Stomach (tissue), 9 donors: ENCODE results near the gene KCNIP4. TPM values are rescaled to one million over a fixed set of nuclear protein-coding genes. Genes with fewer than 3 reads are reported as not detected.

ENCODE experiments used
- DNase-seq, 2 donors: peaks; one replicate each; pipeline versions ENCODE4 v3.0.0 to v3.0.0-alpha.2; 2013 to 2019
- H3K27ac ChIP-seq, 5 donors: fragments of 200-600 bp in 4 of 5; sonication (generic) in 4 of 5; one replicate each; pipeline ENCODE4 v1.5.1; 2013 to 2019; ENCODE audit warnings: mild to moderate bottlenecking in 1 of 5, moderate library complexity in 1 of 5
- H3K27me3 ChIP-seq, 3 donors: fragments of 200-600 bp; sonication (generic); one replicate each; pipeline ENCODE4 v1.5.1; 2017 to 2019; ENCODE audit warnings: mixed run types in 1 of 3
- H3K36me3 ChIP-seq, 4 donors: fragments of 200-600 bp; sonication (generic); 1 replicate in 3 of 4; 2 replicates in 1 of 4; pipeline ENCODE4 v1.5.1; 2016 to 2019
- H3K4me1 ChIP-seq, 4 donors: fragments of 200-600 bp; sonication (generic); one replicate each; pipeline ENCODE4 v1.5.1; 2016 to 2019
- H3K4me3 ChIP-seq, 4 donors: fragments of 200-600 bp; sonication (generic) in 3 of 4; one replicate each; pipeline ENCODE4 v1.5.1; 2016 to 2019; ENCODE audit warnings: mild to moderate bottlenecking in 1 of 4
- H3K9me3 ChIP-seq, 4 donors: fragments of 200-600 bp; sonication (generic); one replicate each; pipeline ENCODE4 v1.5.1; 2016 to 2019
- EP300 ChIP-seq: sonication (generic); formaldehyde crosslinking; IDR thresholded peaks from one replicate; pipeline ENCODE4 v1.6.1; 2017; ENCODE audit warnings: antibody characterized with exemption
- POLR2A ChIP-seq, 4 donors: fragments of 450-650 bp; IDR thresholded peaks; one replicate each; pipeline ENCODE4 v1.6.1; 2016; ENCODE audit warnings: antibody characterized with exemption in 4 of 4, control low read depth in 2 of 4, mild to moderate bottlenecking in 1 of 4, moderate library complexity in 1 of 4
- POLR2AphosphoS5 ChIP-seq, 3 donors: sonication (generic); formaldehyde crosslinking; IDR thresholded peaks; one replicate each; pipeline ENCODE4 v1.6.1; 2016; ENCODE audit warnings: antibody characterized with exemption in 3 of 3
- WGBS, 5 donors: extraction: QIAGEN DNeasy Blood & Tissue Kit in 3 of 5; methylation state at CpG; one replicate each; pipeline versions ENCODE4 v1.1.5 to v1.1.7; 2013 to 2018; 5-methylcytosine and 5-hydroxymethylcytosine counted together
- intact Hi-C: fragments of 100-400 bp; cut with DNase I; formaldehyde crosslinking; loops from one replicate; pipeline ENCODE4 v1.15.1; 2023; ENCODE audit warnings: low total_unique reads
- polyA plus RNA-seq, 3 donors: library from polyadenylated mRNA; stranded (reverse); fragments of 200-250 nt; gene quantifications; one replicate each; pipeline ENCODE4 v1.2.3, GENCODE V29; 2013
- total RNA-seq, 5 donors: library from RNA; depleted of rRNA; stranded (reverse); fragments of >200 nt; gene quantifications; one replicate each; pipeline versions ENCODE4 v1.1.0 to v1.2.3, GENCODE V29; 2014 to 2016
- TF ChIP-seq, protein P1 (sequence below), 7 experiments: fragments of 450-650 bp in 4 of 7; fragments of 200-600 bp in 3 of 7; sonication (generic) in 3 of 7; IDR thresholded peaks; one replicate each; pipeline ENCODE4 v1.5.1; 2016 to 2019; ENCODE audit warnings: antibody characterized with exemption in 7 of 7, control low read depth in 2 of 7, mild to moderate bottlenecking in 1 of 7
- donor health status: healthy with polysubstance abuse.
- donor health status: Bipolar disorder and iron deficiency.
- donor health status: healthy.

KCNIP4 gene
- total and polyA plus RNA-seq, 8 donors: 0.23 to 1.8 (median 1.3) TPM; not detected in 4

DNA sequence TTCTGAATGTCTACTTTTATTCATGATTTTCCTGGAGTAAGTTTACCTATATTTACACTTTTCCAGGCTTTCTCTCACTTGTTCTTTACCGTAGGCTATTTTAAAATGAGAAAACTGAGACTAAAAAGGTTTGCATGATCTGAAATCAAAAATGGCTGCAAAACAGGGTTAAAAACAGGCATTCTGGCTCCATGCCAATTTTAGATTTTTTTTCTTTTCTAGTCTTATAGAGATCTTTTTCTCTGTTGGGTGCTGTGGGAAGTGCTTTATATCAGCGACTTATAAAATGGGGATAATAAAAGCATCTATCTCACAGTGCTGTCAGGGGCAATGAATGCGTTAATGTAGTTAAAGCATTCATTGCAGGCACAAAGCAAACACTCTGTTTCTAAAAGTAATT lies 953.6 kb downstream of the KCNIP4 start:
- TF ChIP-seq POLR2AphosphoS5 (IDR thresholded peaks at IDR 0.05): no peak
- no peak for TF ChIP-seq EP300
- TF ChIP-seq, protein P1, sequence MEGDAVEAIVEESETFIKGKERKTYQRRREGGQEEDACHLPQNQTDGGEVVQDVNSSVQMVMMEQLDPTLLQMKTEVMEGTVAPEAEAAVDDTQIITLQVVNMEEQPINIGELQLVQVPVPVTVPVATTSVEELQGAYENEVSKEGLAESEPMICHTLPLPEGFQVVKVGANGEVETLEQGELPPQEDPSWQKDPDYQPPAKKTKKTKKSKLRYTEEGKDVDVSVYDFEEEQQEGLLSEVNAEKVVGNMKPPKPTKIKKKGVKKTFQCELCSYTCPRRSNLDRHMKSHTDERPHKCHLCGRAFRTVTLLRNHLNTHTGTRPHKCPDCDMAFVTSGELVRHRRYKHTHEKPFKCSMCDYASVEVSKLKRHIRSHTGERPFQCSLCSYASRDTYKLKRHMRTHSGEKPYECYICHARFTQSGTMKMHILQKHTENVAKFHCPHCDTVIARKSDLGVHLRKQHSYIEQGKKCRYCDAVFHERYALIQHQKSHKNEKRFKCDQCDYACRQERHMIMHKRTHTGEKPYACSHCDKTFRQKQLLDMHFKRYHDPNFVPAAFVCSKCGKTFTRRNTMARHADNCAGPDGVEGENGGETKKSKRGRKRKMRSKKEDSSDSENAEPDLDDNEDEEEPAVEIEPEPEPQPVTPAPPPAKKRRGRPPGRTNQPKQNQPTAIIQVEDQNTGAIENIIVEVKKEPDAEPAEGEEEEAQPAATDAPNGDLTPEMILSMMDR (IDR thresholded peaks at IDR 0.05): no peak
- TF ChIP-seq POLR2A (IDR thresholded peaks at IDR 0.05): no peak
- WGBS, 5 donors: 79 to 91% (median 83%) methylated on average over 3 of the region's 3 CpGs
- intact Hi-C loops: no loop called here
- Histone ChIP-seq H3K36me3 (no peaks in the 10 kb centered on the region), H3K27ac (no peak overlapping the region), H3K4me1 (no peaks in the 10 kb centered on the region), H3K9me3 (no peaks in the 10 kb centered on the region), H3K27me3 (no peaks in the 10 kb centered on the region), H3K4me3 (no peak overlapping the region)
- DNase-seq: no peak

DNA sequence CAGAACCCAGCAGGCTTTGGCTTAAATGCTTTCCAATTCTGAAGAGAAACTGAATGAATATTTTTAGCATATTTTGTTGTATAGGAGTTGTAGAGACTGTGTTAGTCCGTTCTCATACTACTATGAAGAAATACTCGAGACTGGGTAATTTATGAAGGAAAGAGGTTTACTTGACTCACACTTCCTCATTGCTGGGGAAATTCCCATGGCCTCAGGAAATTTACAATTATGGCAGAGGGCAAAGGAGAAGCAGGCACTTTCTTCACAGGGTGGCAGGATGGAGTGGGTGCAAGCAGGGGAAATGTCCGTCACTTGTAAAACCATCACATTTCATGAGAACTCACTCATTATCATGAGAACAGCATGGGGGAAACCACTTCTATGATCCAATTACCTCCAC lies 956.6 kb downstream of the KCNIP4 start:
- intact Hi-C loops: no loop called here
- no peaks in the 10 kb centered on the region for H3K27me3 ChIP-seq
- DNase-seq: no peak
- no peak for TF ChIP-seq POLR2A (IDR thresholded peaks at IDR 0.05)
- TF ChIP-seq, protein P1 (IDR thresholded peaks at IDR 0.05): no peak
- TF ChIP-seq EP300: no peak
- TF ChIP-seq POLR2AphosphoS5 (IDR thresholded peaks at IDR 0.05): no peak
- H3K27ac ChIP-seq: no peak overlapping the region
- WGBS, 5 donors: 67 to 87% (median 80%) methylated on average over 3 of the region's 3 CpGs
- H3K36me3 ChIP-seq: no peaks in the 10 kb centered on the region
- no peaks in the 10 kb centered on the region for H3K9me3 ChIP-seq
- H3K4me3 ChIP-seq: no peak overlapping the region
- no peaks in the 10 kb centered on the region for H3K4me1 ChIP-seq

DNA sequence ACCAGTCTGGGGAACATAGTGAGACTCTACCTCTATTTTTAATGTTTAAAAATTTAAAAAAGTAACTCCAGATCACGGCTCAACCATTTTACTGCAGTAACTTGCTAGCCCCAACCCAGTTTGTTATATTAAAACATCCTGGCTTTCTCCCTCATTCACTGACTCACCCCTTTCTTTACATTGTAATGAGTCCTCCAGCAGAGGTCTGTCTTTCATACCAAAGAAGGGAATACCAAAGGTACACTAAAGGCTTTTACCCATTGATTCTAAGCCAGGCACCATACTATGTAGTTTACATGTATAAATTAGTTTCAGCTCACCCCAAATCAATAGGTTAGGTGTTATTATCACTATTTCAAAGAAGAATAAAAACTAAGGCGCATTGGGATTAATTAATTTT lies 961.4 kb downstream of the KCNIP4 start:
- H3K9me3 ChIP-seq: no peaks in the 10 kb centered on the region
- H3K27me3 ChIP-seq: peaks cover 0 to 21% (median 4%) of the 10 kb centered on the region in 3 donors
- intact Hi-C loops: no loop called here
- no peak overlapping the region for H3K4me3 ChIP-seq
- WGBS, 5 donors: 72 to 90% (median 89%) methylated on average over 2 of the region's 2 CpGs
- H3K27ac ChIP-seq: no peak overlapping the region
- TF ChIP-seq, protein P1 (IDR thresholded peaks at IDR 0.05): no peak
- no peak for TF ChIP-seq POLR2A (IDR thresholded peaks at IDR 0.05)
- TF ChIP-seq POLR2AphosphoS5 (IDR thresholded peaks at IDR 0.05): no peak
- TF ChIP-seq EP300: no peak
- no peaks in the 10 kb centered on the region for H3K36me3 ChIP-seq
- H3K4me1 ChIP-seq: peaks cover 0 to 12% (median 5%) of the 10 kb centered on the region in 4 donors
- DNase-seq: no peak

DNA sequence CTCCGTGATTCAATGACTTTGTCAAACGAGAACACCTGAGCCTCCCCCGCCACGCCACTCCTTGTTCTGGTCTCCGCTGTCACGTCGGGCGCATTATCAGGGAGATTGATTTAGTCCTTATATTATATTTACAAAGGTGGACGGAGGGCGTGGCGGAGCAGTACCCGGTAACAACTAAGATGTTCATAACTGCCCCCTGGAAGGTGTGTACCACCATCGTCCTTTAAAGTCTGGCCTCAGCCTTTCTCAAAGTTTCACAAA lies 964.1 kb downstream of the KCNIP4 start:
- no peak for DNase-seq
- peak overlapping the region in 3 of 4 donors; percentile 18 to 24 (median 23) for H3K4me3 ChIP-seq

More for the DNA sequence above, 964.1 kb downstream of the KCNIP4 start:
- Histone ChIP-seq H3K27me3 (peaks cover 0 to 21% (median 4%) of the 10 kb centered on the region in 3 donors), H3K36me3 (no peaks in the 10 kb centered on the region), H3K9me3 (no peaks in the 10 kb centered on the region), H3K27ac (no peak overlapping the region), H3K4me1 (peaks cover 0 to 12% (median 5%) of the 10 kb centered on the region in 4 donors)
- 20 to 47% (median 27%) methylated on average over 13 of the region's 13 CpGs for WGBS, 5 donors
- TF ChIP-seq POLR2AphosphoS5 (IDR thresholded peaks at IDR 0.05) (no peak), EP300 (no peak), POLR2A (IDR thresholded peaks at IDR 0.05) (no peak)
- TF ChIP-seq, protein P1 (IDR thresholded peaks at IDR 0.05): no peak
- intact Hi-C loops: no loop called here
